K562 (cell line): ENCODE data around the gene SPRR2A. TPM values are rescaled to one million over a fixed set of nuclear protein-coding genes. Genes with fewer than 3 reads are reported as not detected.

Experiments used
- ARID4B ChIP-seq: sonication (generic); formaldehyde crosslinking; IDR thresholded peaks from 2 replicates; pipeline ENCODE4 v1.8.0; 2022; ENCODE audit warnings: mild to moderate bottlenecking, missing genetic modification reagents
- BCOR ChIP-seq: fragments of 450-650 bp; IDR thresholded peaks from 2 replicates; pipeline ENCODE4 v1.6.1; 2016
- RERE ChIP-seq: sonication (generic); formaldehyde crosslinking; IDR thresholded peaks from 2 replicates; pipeline ENCODE4 v1.8.0; 2023; ENCODE audit warnings: missing genetic modification reagents, mild to moderate bottlenecking, borderline replicate concordance
- TGIF2 ChIP-seq: sonication (generic); formaldehyde crosslinking; IDR thresholded peaks from 2 replicates; pipeline ENCODE4 v1.8.1; 2022; ENCODE audit warnings: mild to moderate bottlenecking, missing genetic modification reagents, moderate library complexity
- polyA plus RNA-seq, 8 experiments: library from polyadenylated mRNA; depleted of rRNA in 4 of 8; stranded (reverse) in 5 of 8; unstranded in 3 of 8; fragments of >200 nt; fragmentation: Nextera tagmentation in 2 of 8; fragmentation: Illumina TruSeq in 1 of 8; extraction: Ambion mirVana in 2 of 8; extraction: Trizol in 1 of 8; gene quantifications; 2 replicates each; pipeline versions ENCODE4 v1.2.1 to v1.2.3, GENCODE V29; 2011 to 2014; ENCODE audit warnings: inconsistent platforms in 1 of 8, missing spikeins in 1 of 8
- total RNA-seq, 7 experiments: library from RNA; depleted of rRNA in 6 of 7; stranded (reverse); fragments of >200 nt in 6 of 7; fragmentation: Illumina TruSeq in 2 of 7; extraction: Trizol in 2 of 7; gene quantifications; 2 replicates each; pipeline versions ENCODE4 v1.2.1 to v1.2.3, GENCODE V29; 2011 to 2021; ENCODE audit warnings: low replicate concordance in 1 of 7
- TF ChIP-seq, protein P1 (sequence below), 2 experiments: fragments of 450-650 bp; formaldehyde crosslinking in 1 of 2; IDR thresholded peaks; 2 replicates each; pipeline versions ENCODE4 v1.4.0 to v1.6.1; 2014 to 2020; ENCODE audit warnings: mild to moderate bottlenecking in 2 of 2, borderline replicate concordance in 1 of 2, low read depth in 1 of 2

Gene SPRR2A
- total and polyA plus RNA-seq, 9 of the 15 experiments (the other 6 are each of a cell fraction or from before 2014, with no cell fraction given), result 0.17 TPM; not detected in 8

- TF ChIP-seq, protein P1, sequence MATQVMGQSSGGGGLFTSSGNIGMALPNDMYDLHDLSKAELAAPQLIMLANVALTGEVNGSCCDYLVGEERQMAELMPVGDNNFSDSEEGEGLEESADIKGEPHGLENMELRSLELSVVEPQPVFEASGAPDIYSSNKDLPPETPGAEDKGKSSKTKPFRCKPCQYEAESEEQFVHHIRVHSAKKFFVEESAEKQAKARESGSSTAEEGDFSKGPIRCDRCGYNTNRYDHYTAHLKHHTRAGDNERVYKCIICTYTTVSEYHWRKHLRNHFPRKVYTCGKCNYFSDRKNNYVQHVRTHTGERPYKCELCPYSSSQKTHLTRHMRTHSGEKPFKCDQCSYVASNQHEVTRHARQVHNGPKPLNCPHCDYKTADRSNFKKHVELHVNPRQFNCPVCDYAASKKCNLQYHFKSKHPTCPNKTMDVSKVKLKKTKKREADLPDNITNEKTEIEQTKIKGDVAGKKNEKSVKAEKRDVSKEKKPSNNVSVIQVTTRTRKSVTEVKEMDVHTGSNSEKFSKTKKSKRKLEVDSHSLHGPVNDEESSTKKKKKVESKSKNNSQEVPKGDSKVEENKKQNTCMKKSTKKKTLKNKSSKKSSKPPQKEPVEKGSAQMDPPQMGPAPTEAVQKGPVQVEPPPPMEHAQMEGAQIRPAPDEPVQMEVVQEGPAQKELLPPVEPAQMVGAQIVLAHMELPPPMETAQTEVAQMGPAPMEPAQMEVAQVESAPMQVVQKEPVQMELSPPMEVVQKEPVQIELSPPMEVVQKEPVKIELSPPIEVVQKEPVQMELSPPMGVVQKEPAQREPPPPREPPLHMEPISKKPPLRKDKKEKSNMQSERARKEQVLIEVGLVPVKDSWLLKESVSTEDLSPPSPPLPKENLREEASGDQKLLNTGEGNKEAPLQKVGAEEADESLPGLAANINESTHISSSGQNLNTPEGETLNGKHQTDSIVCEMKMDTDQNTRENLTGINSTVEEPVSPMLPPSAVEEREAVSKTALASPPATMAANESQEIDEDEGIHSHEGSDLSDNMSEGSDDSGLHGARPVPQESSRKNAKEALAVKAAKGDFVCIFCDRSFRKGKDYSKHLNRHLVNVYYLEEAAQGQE (IDR thresholded peaks at IDR 0.05; ENCODE audit: borderline replicate concordance), result peak; percentile 38; the same call in 1 of the 2 replicates
- TF ChIP-seq, protein P1 (CRISPR knock-in tag; IDR thresholded peaks at IDR 0.05; ENCODE audit: low read depth), result no peak
- TF ChIP-seq TGIF2 (CRISPR knock-in tag) (no peak), BCOR (peak; percentile 43; the same call in 1 of the 2 replicates), RERE (CRISPR knock-in tag) (no peak), ARID4B (CRISPR knock-in tag) (no peak)
These were observed 1.8 kb upstream of the SPRR2A start (continued) for GRCh38 chr1:153058826-153059784.
